HG03095 (cell line): ENCODE results near the gene DEPDC1.
"Not testable (repeated sequence)": the region's sequence is repeated elsewhere in the genome, so short reads cannot be mapped to it uniquely, and the experiment has no call there.

Experiments used
- ATAC-seq: cut with Tn5 transposase; IDR thresholded peaks from one replicate; pipeline ENCODE4 v1.9.1; 2021; ENCODE audit warnings: moderate library complexity; ENCODE audit not compliant: unreplicated experiment

Gene DEPDC1, protein sequence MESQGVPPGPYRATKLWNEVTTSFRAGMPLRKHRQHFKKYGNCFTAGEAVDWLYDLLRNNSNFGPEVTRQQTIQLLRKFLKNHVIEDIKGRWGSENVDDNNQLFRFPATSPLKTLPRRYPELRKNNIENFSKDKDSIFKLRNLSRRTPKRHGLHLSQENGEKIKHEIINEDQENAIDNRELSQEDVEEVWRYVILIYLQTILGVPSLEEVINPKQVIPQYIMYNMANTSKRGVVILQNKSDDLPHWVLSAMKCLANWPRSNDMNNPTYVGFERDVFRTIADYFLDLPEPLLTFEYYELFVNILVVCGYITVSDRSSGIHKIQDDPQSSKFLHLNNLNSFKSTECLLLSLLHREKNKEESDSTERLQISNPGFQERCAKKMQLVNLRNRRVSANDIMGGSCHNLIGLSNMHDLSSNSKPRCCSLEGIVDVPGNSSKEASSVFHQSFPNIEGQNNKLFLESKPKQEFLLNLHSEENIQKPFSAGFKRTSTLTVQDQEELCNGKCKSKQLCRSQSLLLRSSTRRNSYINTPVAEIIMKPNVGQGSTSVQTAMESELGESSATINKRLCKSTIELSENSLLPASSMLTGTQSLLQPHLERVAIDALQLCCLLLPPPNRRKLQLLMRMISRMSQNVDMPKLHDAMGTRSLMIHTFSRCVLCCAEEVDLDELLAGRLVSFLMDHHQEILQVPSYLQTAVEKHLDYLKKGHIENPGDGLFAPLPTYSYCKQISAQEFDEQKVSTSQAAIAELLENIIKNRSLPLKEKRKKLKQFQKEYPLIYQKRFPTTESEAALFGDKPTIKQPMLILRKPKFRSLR

GRCh38 chr1:68496680-68497357 lies at the start of gene DEPDC1:
DEPDC1 (minus strand) TSS chr1:68497082; CDS start chr1:68496999, 83 bp downstream.
- ATAC-seq: peak; percentile 93

DNA sequence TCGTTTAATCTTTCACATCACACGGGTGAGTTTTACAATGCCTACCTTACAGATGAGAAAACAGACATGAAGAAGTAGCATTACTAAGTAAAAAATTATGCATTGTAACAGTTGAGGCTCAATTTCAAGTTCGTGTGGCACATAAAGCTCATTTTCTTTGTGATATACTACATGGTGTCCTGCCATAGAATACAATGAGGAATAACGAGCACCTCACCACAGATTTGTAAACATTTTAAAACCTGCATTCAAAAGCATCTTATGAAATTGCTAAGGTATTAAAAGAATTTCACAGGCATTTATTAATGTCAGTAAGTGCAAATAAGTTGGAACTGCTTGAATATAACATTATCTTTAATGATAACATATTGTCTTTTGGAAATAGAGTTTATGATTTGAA lies 47.8 kb upstream of the DEPDC1 start:
- ATAC-seq: no peak

DNA sequence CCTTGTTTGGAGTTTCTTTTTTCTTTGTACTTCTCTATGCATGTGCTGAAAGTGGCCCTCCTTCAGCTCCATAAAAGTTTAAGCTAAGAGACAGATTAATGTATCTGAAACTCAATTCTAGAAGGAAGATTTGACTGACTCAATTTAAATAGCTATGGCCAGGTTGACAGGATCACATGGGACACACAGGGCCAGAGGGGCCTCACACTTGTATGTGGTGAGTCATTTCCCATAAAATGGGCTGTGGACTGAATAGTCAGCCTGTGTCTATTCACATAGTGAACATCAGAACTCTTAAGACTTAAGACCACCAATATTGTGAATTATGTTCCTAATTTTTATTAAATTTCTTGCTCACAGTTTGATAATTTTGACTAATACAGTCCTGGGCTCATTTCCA lies 45.7 kb upstream of the DEPDC1 start:
- ATAC-seq: no peak

DNA sequence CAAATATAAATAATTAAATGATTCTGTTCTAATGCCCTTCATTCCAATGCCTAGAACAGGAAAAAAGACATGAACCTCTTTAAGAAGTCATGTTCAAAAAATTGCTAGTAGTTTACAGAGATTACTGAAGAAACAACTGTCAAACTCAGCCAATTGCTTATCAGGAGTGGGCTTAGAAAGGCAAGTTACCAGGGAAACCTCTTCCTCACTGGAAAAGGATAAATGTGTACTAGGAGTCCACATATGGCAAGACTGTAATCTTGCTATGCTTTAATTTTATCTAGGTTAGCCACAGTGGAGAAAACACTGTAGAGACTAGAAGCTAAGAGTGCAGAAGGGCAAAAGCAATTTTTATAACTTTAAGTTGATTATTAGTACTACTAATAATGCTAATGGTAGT lies 42.1 kb upstream of the DEPDC1 start:
- ATAC-seq: no peak

- no peak for ATAC-seq
These were observed 31.4 kb upstream of the DEPDC1 start for GRCh38 chr1:68528243-68528642.

GRCh38 chr1:68525781-68526180 lies 28.9 kb upstream of the DEPDC1 start:
- ATAC-seq: no peak

DNA sequence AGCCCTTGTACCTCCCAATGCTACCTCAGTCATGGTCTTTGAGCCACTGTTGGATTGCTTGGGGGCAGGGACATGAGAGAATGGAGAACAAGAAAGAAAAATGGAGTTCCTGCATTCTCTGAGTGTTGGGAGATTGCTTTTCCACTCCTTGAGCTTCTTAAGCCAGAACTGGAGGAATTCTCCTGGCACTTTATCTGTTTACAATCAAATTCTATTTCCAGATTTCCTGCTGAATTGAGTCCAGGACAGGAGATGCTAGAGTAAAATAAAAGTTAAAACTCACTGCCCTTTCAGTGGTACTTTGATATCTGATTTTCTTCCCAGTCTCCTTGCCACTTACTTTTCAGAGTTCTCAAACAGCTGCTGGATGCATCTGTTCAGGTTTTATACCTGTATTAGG lies 24.4 kb upstream of the DEPDC1 start:
- ATAC-seq: no peak

DNA sequence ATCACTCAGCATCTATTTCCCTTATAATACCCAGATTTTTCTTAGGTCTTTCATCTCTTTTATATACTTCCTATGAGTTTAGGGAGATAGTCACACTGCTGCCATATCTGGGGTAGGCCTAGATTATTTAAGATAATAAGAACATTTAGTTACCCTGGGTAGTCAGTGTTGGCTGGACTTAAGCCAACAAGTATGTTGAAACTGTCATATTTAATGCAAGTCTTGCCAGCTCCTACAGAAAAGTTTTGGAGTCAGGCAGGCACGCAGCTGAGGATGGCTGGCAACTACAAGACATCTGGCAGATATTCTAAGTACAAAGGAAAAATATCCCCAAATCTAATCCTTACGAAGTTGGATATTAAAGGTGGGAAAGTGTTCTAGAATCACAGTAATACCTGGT lies 19.2 kb upstream of the DEPDC1 start:
- no peak for ATAC-seq

DNA sequence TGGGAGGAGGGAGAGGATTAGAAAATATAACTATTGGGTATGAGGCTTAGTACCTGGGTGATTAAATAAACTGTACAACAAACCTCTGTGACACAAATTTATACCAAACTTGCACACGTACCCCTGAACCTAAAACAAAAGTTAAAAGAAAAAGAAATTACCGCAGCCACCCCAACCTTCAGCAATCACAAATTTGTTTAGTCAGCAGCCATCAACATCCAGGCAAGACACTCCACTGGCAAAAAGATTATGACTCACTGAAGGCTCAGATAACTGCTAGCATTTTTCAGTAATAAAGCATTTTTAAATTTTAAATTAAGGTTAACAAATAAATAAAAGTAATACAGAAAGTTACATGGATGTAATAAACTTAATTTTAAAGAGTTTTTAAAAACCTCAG lies 14.4 kb upstream of the DEPDC1 start:
- ATAC-seq: no peak

GRCh38 chr1:68506386-68506785 lies 9.5 kb upstream of the DEPDC1 start:
- ATAC-seq: no peak

DNA sequence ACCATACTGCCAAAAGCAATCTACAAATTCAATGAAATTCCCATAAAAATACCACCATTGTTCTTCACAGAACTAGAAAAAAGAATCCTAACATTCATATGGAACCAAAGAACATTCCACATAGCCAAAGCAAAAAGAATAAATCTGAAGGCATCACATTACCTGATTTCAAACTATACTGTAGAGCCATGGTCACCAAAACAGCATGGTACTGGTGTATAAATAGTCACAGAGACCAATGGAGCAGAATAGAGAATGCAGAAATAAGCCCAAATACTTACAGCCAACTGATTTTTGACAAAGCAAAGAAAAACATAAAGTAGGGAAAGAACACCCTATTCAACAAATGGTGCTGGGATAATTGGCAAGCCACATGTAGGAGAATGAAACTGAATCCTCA lies 6.2 kb upstream of the DEPDC1 start:
- no peak for ATAC-seq

GRCh38 chr1:68497358-68497698 lies 446 bp upstream of the DEPDC1 start:
- no peak for ATAC-seq

- ATAC-seq: peak; percentile 21
These were observed 758 bp downstream of the DEPDC1 start for GRCh38 chr1:68495968-68496679.

GRCh38 chr1:68495532-68495931 lies 1.4 kb downstream of the DEPDC1 start:
- no peak for ATAC-seq

DNA sequence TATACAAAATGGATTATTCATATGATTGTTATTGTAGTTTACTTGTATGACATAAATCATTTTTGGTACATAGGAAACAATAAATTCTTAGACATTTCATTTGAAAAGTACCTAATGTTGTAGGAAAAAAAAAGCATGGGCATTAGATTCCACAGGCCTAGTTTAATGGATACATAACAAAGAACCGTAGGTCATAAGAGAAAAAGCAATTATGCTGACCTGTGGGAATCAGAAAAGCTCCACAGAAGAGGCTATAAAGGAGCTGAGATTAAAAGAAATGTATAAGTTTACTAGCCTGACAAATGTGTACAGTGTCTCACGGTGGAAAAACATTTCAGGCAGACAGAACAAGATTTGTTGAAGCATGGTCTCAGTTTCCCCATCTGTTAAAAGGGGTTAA lies 3.7 kb downstream of the DEPDC1 start:
- no peak for ATAC-seq

GRCh38 chr1:68492255-68492654 lies 4.6 kb downstream of the DEPDC1 start:
- ATAC-seq: not testable (repeated sequence)

DNA sequence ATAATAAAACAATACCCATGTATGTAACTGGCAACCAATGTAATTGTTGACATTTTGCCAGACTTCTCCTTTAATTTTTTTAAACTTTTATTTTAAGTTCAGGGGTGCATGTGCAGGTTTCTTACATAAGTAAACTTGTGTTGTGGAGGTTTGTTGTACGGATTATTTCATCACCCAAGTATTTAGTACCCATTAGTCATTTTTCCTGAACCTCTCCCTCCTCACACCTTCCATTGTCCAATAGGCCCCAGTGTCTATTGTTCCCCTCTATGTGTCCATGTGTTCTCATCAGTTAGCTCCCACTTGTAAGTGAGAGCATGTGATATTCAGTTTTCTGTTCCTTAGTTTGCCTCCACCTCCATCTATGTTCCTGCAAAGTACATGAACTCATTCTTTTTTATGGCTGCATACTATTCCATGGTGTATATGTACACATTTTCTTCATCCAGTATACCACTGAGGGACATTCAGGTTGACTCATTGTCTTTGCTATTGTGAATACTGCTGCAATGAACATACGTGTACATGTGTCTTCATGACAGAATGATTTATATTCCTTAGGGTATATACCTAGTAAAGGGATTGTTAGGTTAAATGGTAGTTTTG lies 6.7 kb downstream of the DEPDC1 start:
- ATAC-seq: no peak

GRCh38 chr1:68485431-68486022 lies 11.4 kb downstream of the DEPDC1 start:
- ATAC-seq: no peak

- ATAC-seq: no peak
These were observed 12.3 kb downstream of the DEPDC1 start for GRCh38 chr1:68484618-68485017.

- ATAC-seq: no peak
These were observed 15.8 kb downstream of the DEPDC1 start for GRCh38 chr1:68481041-68481440.
